Prostate gland (tissue), 2 donors: Measurements from ENCODE around the gene PAMR1. TPM values are rescaled to one million over a fixed set of nuclear protein-coding genes. Genes with fewer than 3 reads are reported as not detected.

Source experiments
- DNase-seq: peaks from one replicate; pipeline ENCODE4 v3.0.0-alpha.2; 2019; ENCODE audit warnings: low spot score
- H3K27ac ChIP-seq, 2 donors: fragments of 200-600 bp; sonication (generic); 2 replicates each; pipeline ENCODE4 v1.5.1; 2017 to 2019
- H3K27me3 ChIP-seq: fragments of 200-600 bp; sonication (generic); replicated peaks from 2 replicates; pipeline ENCODE4 v1.5.1; 2019; ENCODE audit not compliant: insufficient read depth
- H3K36me3 ChIP-seq, 2 donors: fragments of 200-600 bp; sonication (generic); 1 replicate in 1 of 2; 2 replicates in 1 of 2; pipeline versions ENCODE4 v1.5.1 to v1.8.1; 2017 to 2019
- H3K4me1 ChIP-seq: fragments of 200-600 bp; sonication (generic); replicated peaks from 2 replicates; pipeline ENCODE4 v1.5.1; 2019
- H3K4me3 ChIP-seq, 2 donors: fragments of 200-600 bp; sonication (generic); 2 replicates each; pipeline ENCODE4 v1.5.1; 2017 to 2019
- H3K9me3 ChIP-seq: fragments of 200-600 bp; sonication (generic); 2 replicates; pipeline ENCODE4 v1.5.1; 2017
- CTCF ChIP-seq, 4 experiments: fragments of 200-600 bp in 2 of 4; fragments of 450-650 bp in 2 of 4; sonication (generic) in 2 of 4; IDR thresholded peaks; 1 replicate in 3 of 4; 2 replicates in 1 of 4; pipeline ENCODE4 v1.5.1; 2016 to 2019; ENCODE audit warnings: antibody characterized with exemption in 4 of 4, mild to moderate bottlenecking in 2 of 4, moderate library complexity in 2 of 4
- POLR2A ChIP-seq: fragments of 450-650 bp; IDR thresholded peaks from one replicate; pipeline ENCODE4 v1.6.1; 2016; ENCODE audit warnings: antibody characterized with exemption, mild to moderate bottlenecking
- POLR2AphosphoS5 ChIP-seq: sonication (generic); formaldehyde crosslinking; IDR thresholded peaks from one replicate; pipeline ENCODE4 v1.6.1; 2017; ENCODE audit warnings: antibody characterized with exemption
- WGBS: methylation state at CpG from one replicate; pipeline ENCODE4 v1.1.5; 2018; 5-methylcytosine and 5-hydroxymethylcytosine counted together
- intact Hi-C: fragments of 100-400 bp; cut with DNase I; formaldehyde crosslinking; loops from one replicate; pipeline ENCODE4 v1.14.2; 2022
- total RNA-seq, 2 donors: library from RNA; depleted of rRNA; stranded (reverse); fragments of >200 nt; gene quantifications; one replicate each; pipeline ENCODE4 v1.1.0, GENCODE V29; 2016

The PAMR1 gene
- total RNA-seq, 2 donors from 2014 or later: 2.5 to 6.5 TPM

GRCh38 chr11:35518766-35519165 is 6.7 kb downstream of the PAMR1 start:
- no peaks in the 10 kb centered on the region for H3K9me3 ChIP-seq
- intact Hi-C loops: no loop called here
- H3K4me1 ChIP-seq: no peaks in the 10 kb centered on the region
- no peaks in the 10 kb centered on the region for H3K27me3 ChIP-seq
- H3K27ac ChIP-seq: no peak overlapping the region
- DNase-seq: no peak
- no peak overlapping the region for H3K4me3 ChIP-seq
- 71% methylated on average over 1 of the region's 1 CpG for WGBS
- TF ChIP-seq CTCF (IDR thresholded peaks at IDR 0.05) (no peak), POLR2AphosphoS5 (no peak), POLR2A (no peak)
- H3K36me3 ChIP-seq: no peaks in the 10 kb centered on the region

- Histone ChIP-seq H3K9me3 (no peaks in the 10 kb centered on the region), H3K4me1 (no peaks in the 10 kb centered on the region), H3K27me3 (no peaks in the 10 kb centered on the region), H3K27ac (no peak overlapping the region), H3K4me3 (no peak overlapping the region), H3K36me3 (no peaks in the 10 kb centered on the region)
- intact Hi-C loops: no loop called here
- DNase-seq: no peak
- 83% methylated on average over 1 of the region's 1 CpG for WGBS
- TF ChIP-seq POLR2AphosphoS5: no peak
Measured at GRCh38 chr11:35517481-35517880, 7.9 kb downstream of the PAMR1 start.

- Histone ChIP-seq H3K36me3 (no peaks in the 10 kb centered on the region), H3K27ac (no peak overlapping the region), H3K4me3 (no peak overlapping the region), H3K4me1 (no peaks in the 10 kb centered on the region), H3K27me3 (no peaks in the 10 kb centered on the region), H3K9me3 (no peaks in the 10 kb centered on the region)
- no peak for DNase-seq
- 51% methylated on average over 4 of the region's 4 CpGs for WGBS
- intact Hi-C loops: no loop called here
- TF ChIP-seq POLR2A (no peak), CTCF (IDR thresholded peaks at IDR 0.05) (no peak), POLR2AphosphoS5 (no peak)
Measured at GRCh38 chr11:35516403-35516802, 9.0 kb downstream of the PAMR1 start.

- WGBS: 13% methylated on average over 3 of the region's 3 CpGs
- H3K9me3 ChIP-seq: no peaks in the 10 kb centered on the region
- no peak overlapping the region for H3K4me3 ChIP-seq
- DNase-seq: no peak
- H3K36me3 ChIP-seq: no peaks in the 10 kb centered on the region
- TF ChIP-seq POLR2AphosphoS5 (no peak), POLR2A (no peak), CTCF (IDR thresholded peaks at IDR 0.05) (no peak)
- no peaks in the 10 kb centered on the region for H3K27me3 ChIP-seq
- H3K4me1 ChIP-seq: no peaks in the 10 kb centered on the region
- intact Hi-C loops: no loop called here
- H3K27ac ChIP-seq: no peak overlapping the region
Measured at GRCh38 chr11:35515224-35515623, 10.2 kb downstream of the PAMR1 start.

- intact Hi-C loops: no loop called here
- Histone ChIP-seq H3K27ac (no peak overlapping the region), H3K9me3 (no peaks in the 10 kb centered on the region), H3K36me3 (no peaks in the 10 kb centered on the region), H3K4me3 (no peak overlapping the region), H3K27me3 (no peaks in the 10 kb centered on the region), H3K4me1 (no peaks in the 10 kb centered on the region)
- DNase-seq: no peak
- 89% methylated on average over 3 of the region's 3 CpGs for WGBS
- TF ChIP-seq POLR2A: no peak
- no peak for TF ChIP-seq CTCF (IDR thresholded peaks at IDR 0.05)
- no peak for TF ChIP-seq POLR2AphosphoS5
Measured at GRCh38 chr11:35514481-35514880, 10.9 kb downstream of the PAMR1 start.
